Measurements from ENCODE around the gene SNX27. TPM values are rescaled to one million over a fixed set of nuclear protein-coding genes. Genes with fewer than 3 reads are reported as not detected.
A peak's percentile ranks its signal among the peaks of the same experiment; 100 is the strongest.

Gene SNX27
- total RNA-seq, 6 experiments from 2014 or later: 14.9 to 21.4 (median 16.9) TPM

DNA sequence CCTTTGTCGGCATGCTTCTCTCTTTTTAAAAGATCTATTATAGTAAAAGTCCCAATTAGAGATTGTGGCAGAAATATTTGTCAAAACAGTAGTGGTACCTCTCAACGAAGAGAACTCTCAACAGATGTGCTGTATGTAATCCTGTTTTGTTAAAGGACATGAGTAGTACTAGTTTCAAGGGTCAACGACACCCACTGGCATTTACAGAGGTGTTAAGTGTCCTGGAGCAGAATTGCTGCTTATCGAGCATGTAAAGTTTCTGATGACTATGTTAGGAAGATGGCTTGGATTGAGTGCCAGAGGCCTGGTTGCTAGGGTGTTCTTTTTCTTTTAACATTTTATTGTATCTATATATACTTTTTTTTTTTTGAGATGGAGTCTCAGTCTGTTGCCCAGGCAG is 77.6 kb downstream of the SNX27 start:
- H3K9me3 ChIP-seq: no peaks in the 10 kb centered on the region
- TF ChIP-seq, protein P1, sequence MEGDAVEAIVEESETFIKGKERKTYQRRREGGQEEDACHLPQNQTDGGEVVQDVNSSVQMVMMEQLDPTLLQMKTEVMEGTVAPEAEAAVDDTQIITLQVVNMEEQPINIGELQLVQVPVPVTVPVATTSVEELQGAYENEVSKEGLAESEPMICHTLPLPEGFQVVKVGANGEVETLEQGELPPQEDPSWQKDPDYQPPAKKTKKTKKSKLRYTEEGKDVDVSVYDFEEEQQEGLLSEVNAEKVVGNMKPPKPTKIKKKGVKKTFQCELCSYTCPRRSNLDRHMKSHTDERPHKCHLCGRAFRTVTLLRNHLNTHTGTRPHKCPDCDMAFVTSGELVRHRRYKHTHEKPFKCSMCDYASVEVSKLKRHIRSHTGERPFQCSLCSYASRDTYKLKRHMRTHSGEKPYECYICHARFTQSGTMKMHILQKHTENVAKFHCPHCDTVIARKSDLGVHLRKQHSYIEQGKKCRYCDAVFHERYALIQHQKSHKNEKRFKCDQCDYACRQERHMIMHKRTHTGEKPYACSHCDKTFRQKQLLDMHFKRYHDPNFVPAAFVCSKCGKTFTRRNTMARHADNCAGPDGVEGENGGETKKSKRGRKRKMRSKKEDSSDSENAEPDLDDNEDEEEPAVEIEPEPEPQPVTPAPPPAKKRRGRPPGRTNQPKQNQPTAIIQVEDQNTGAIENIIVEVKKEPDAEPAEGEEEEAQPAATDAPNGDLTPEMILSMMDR (IDR thresholded peaks at IDR 0.05): no peak
- no peak for TF ChIP-seq POLR2A (IDR thresholded peaks at IDR 0.05)
- intact Hi-C loops (cut with DNase I): no loop called here
- 67% methylated on average over 4 of the region's 4 CpGs for WGBS (ENCODE audit: insufficient coverage, low coverage, low lambda C conversion rate, missing lambda C conversion rate)
- no peak overlapping the region for H3K27ac ChIP-seq
- H3K36me3 ChIP-seq: peaks cover 0 to 24% (median 2%) of the 10 kb centered on the region in 4 donors
- H3K27me3 ChIP-seq: no peaks in the 10 kb centered on the region
- H3K4me3 ChIP-seq: no peak overlapping the region
- ATAC-seq (no peak), DNase-seq (no peak)
- peaks cover 0 to 12% (median 0%) of the 10 kb centered on the region in 4 donors for H3K4me1 ChIP-seq

DNA sequence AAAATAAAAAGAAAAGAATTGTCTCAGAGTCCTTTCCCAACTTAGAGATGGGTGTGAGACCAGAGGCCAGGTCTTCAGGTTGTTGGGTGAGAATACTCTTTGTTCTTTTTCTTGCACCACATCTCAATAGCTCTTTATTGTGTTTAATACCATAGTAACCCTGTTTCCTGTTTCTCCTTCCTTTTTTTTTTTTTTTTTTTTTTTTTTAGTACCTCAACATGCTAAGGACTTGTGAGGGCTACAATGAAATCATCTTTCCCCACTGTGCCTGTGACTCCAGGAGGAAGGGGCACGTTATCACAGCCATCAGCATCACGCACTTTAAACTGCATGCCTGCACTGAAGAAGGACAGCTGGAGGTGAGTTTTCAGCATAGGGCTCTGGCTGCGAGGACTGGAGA is 80.4 kb downstream of the SNX27 start:
- no peak overlapping the region for H3K27ac ChIP-seq
- intact Hi-C loops (cut with DNase I): no loop called here

DNA sequence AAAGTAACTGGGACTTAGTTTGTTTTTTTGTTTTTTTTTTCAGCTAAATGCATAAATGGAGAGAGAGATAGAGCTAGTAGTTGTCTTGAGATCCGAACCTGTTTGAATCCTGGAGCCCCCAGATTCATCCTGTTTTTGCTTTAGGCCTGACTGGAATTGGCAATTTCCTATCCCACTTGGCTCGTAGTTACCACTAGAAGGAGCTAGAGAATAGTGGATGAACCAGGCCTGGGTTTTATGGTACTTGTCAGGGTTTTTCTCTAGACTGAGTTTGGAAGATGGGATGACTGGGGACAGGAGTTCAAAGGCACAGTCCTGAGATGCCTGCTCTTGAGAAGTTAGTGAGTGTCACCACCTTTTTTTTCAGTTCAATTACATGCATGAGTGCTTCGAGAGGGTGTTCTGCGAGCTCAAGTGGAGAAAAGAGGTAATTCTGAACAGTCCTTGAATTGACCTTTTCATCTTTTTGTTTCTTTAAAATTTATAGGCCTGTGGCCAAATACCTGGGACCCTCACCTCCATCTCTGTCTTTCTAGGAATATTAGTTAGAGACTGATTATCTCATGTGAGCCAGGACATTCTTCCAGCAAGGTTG is 81.3 kb downstream of the SNX27 start:
- 61% methylated on average over 4 of the region's 4 CpGs for WGBS (ENCODE audit: insufficient coverage, low coverage, low lambda C conversion rate, missing lambda C conversion rate)
- ATAC-seq: peak; percentile 58 to 79 (median 64)

More for the DNA sequence above, 80.4 kb downstream of the SNX27 start:
- 91% methylated on average over 3 of the region's 3 CpGs for WGBS (ENCODE audit: insufficient coverage, low coverage, low lambda C conversion rate, missing lambda C conversion rate)
- no peak overlapping the region for H3K4me3 ChIP-seq
- no peak for DNase-seq
- H3K9me3 ChIP-seq: no peaks in the 10 kb centered on the region
- TF ChIP-seq, protein P1 (IDR thresholded peaks at IDR 0.05): no peak
- TF ChIP-seq POLR2A (IDR thresholded peaks at IDR 0.05): no peak
- H3K27me3 ChIP-seq: no peaks in the 10 kb centered on the region
- ATAC-seq: no peak
- peaks cover 0 to 10% (median 0%) of the 10 kb centered on the region in 4 donors for H3K4me1 ChIP-seq
- peaks cover 0 to 18% (median 6%) of the 10 kb centered on the region in 4 donors for H3K36me3 ChIP-seq

DNA sequence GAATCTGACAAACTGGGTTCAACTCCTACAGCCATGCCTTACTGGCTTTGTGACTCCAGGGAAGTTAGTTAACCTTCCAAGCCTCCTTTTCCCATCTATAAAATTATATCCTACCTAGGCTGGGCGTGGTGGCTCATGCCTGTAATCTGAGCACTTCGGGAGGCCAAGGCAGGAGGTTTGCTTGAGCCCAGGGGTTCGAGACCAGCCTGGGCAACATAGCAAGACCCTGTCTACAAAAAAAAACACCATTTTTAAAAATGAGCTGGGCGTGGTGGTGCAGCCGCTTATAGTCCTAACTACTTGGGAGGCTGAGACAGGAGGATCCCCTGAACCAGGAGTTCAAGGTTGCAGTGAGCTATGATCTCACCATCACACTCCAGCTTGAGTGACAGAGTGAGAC is 89.7 kb downstream of the SNX27 start:
- WGBS (ENCODE audit: insufficient coverage, low coverage, low lambda C conversion rate, missing lambda C conversion rate): 100% methylated on average over 3 of the region's 5 CpGs
- no peak for TF ChIP-seq POLR2A (IDR thresholded peaks at IDR 0.05)
- TF ChIP-seq, protein P1 (IDR thresholded peaks at IDR 0.05): no peak
- peaks cover 0 to 12% (median 0%) of the 10 kb centered on the region in 4 donors for H3K36me3 ChIP-seq
- H3K4me3 ChIP-seq: no peak overlapping the region
- no peaks in the 10 kb centered on the region for H3K9me3 ChIP-seq
- H3K27me3 ChIP-seq: no peaks in the 10 kb centered on the region
- intact Hi-C loops (cut with DNase I): no loop called here
- ATAC-seq: no peak
- DNase-seq: no peak
- H3K4me1 ChIP-seq: no peaks in the 10 kb centered on the region
- H3K27ac ChIP-seq: no peak overlapping the region

More for the DNA sequence above, 81.3 kb downstream of the SNX27 start:
- H3K27me3 ChIP-seq: no peaks in the 10 kb centered on the region
- no peak for DNase-seq
- H3K9me3 ChIP-seq: no peaks in the 10 kb centered on the region
- H3K27ac ChIP-seq: no peak overlapping the region
- TF ChIP-seq POLR2A (IDR thresholded peaks at IDR 0.05): no peak
- TF ChIP-seq, protein P1 (IDR thresholded peaks at IDR 0.05): peak; percentile 36 to 66 (median 54)
- intact Hi-C loops (cut with DNase I): no loop called here
- H3K4me3 ChIP-seq: no peak overlapping the region
- peaks cover 0 to under 1% (median 0%) of the 10 kb centered on the region in 4 donors for H3K4me1 ChIP-seq
- H3K36me3 ChIP-seq: peaks cover 0 to 18% (median 6%) of the 10 kb centered on the region in 4 donors

All from right lobe of liver (tissue), 6 donors.